ENCODE measurements around the gene FBXL3.

DNA sequence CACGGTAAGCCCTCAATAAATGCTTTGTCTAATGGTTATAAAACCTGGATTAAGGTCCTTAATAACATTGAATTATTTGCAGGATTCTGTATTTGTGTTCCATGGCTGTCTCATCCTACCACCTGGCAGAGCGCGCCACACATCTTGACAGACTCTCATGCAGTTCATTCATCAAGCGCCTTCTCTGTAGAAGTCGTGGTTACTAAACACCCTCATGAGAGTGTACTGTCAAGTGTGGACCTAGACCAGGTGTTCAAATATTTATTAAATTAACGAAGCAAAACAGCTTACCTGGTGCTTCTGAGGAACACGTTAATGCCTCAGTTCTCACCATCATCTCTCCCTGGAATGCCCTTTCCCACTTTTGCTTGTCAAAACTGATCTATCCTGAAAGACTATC is 13.1 kb upstream of the FBXL3 start:
- TF ChIP-seq, protein P1, sequence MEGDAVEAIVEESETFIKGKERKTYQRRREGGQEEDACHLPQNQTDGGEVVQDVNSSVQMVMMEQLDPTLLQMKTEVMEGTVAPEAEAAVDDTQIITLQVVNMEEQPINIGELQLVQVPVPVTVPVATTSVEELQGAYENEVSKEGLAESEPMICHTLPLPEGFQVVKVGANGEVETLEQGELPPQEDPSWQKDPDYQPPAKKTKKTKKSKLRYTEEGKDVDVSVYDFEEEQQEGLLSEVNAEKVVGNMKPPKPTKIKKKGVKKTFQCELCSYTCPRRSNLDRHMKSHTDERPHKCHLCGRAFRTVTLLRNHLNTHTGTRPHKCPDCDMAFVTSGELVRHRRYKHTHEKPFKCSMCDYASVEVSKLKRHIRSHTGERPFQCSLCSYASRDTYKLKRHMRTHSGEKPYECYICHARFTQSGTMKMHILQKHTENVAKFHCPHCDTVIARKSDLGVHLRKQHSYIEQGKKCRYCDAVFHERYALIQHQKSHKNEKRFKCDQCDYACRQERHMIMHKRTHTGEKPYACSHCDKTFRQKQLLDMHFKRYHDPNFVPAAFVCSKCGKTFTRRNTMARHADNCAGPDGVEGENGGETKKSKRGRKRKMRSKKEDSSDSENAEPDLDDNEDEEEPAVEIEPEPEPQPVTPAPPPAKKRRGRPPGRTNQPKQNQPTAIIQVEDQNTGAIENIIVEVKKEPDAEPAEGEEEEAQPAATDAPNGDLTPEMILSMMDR (IDR thresholded peaks at IDR 0.05; ENCODE audit: poor library complexity, severe bottlenecking) = no peak
- TF ChIP-seq RAD21 (conservative IDR thresholded peaks at IDR 0.05) = no peak
- no peak for TF ChIP-seq EZH2 (IDR thresholded peaks at IDR 0.05; ENCODE audit: borderline replicate concordance, insufficient read depth, low read length, poor library complexity, severe bottlenecking)
- no peak for TF ChIP-seq MXI1 (conservative IDR thresholded peaks at IDR 0.05; ENCODE audit: poor library complexity, severe bottlenecking)
- TF ChIP-seq TAF1 (IDR thresholded peaks at IDR 0.05; ENCODE audit: low read depth) = no peak
- no peak for TF ChIP-seq POLR2AphosphoS5 (IDR thresholded peaks at IDR 0.05)
- TF ChIP-seq EP300 (conservative IDR thresholded peaks at IDR 0.05; ENCODE audit: poor library complexity, severe bottlenecking) = no peak

Measured in neural cell (in vitro differentiated cells).